RKO (cell line): ENCODE data around the gene SLC52A3.
A peak's percentile ranks its signal among the peaks of the same experiment; 100 is the strongest.
"Not testable (repeated sequence)": the region's sequence is repeated elsewhere in the genome, so short reads cannot be mapped to it uniquely, and the experiment has no call there.

ENCODE experiments used
- DNase-seq: peaks from one replicate; pipeline ENCODE4 v3.0.0-alpha.2; 2016; ENCODE audit warnings: low spot score

The SLC52A3 gene

GRCh38 chr20:768426-768978 lies at the start of gene SLC52A3:
Gene SLC52A3, minus strand, starts transcription at chr20:768500. Its CDS starts 2,726 bp downstream, at chr20:765774.
- DNase-seq, result peak; percentile 22

- DNase-seq, result peak; percentile 76
These were observed 47.8 kb upstream of the SLC52A3 start for GRCh38 chr20:815914-816606.

- no peak for DNase-seq
These were observed 46.9 kb upstream of the SLC52A3 start for GRCh38 chr20:815226-815625.

GRCh38 chr20:813390-813789 lies 45.1 kb upstream of the SLC52A3 start:
- no peak for DNase-seq

- DNase-seq, result not testable (repeated sequence)
These were observed 44.1 kb upstream of the SLC52A3 start for GRCh38 chr20:812435-812814.

GRCh38 chr20:811776-812434 lies 43.6 kb upstream of the SLC52A3 start:
- DNase-seq, result not testable (repeated sequence)

GRCh38 chr20:805713-806112 lies 37.4 kb upstream of the SLC52A3 start:
- peak; percentile 52 for DNase-seq

- no peak for DNase-seq
These were observed 33.4 kb upstream of the SLC52A3 start for GRCh38 chr20:801678-802077.

GRCh38 chr20:800026-800425 lies 31.7 kb upstream of the SLC52A3 start:
- not testable (repeated sequence) for DNase-seq

GRCh38 chr20:798746-799145 lies 30.4 kb upstream of the SLC52A3 start:
- DNase-seq, result not testable (repeated sequence)

- DNase-seq, result no peak
These were observed 28.6 kb upstream of the SLC52A3 start for GRCh38 chr20:796921-797320.

- no peak for DNase-seq
These were observed 23.9 kb upstream of the SLC52A3 start for GRCh38 chr20:792248-792647.

GRCh38 chr20:791056-791455 lies 22.8 kb upstream of the SLC52A3 start:
- DNase-seq, result no peak

- DNase-seq, result no peak
These were observed 19.5 kb upstream of the SLC52A3 start for GRCh38 chr20:787825-788224.

GRCh38 chr20:779771-780170 lies 11.5 kb upstream of the SLC52A3 start:
- DNase-seq, result no peak

GRCh38 chr20:776165-776564 lies 7.9 kb upstream of the SLC52A3 start:
- DNase-seq, result no peak

GRCh38 chr20:775679-776135 lies 7.4 kb upstream of the SLC52A3 start:
- no peak for DNase-seq

GRCh38 chr20:774660-775057 lies 6.4 kb upstream of the SLC52A3 start:
- no peak for DNase-seq

GRCh38 chr20:774016-774659 lies 5.8 kb upstream of the SLC52A3 start:
- DNase-seq, result no peak

GRCh38 chr20:772806-773205 lies 4.5 kb upstream of the SLC52A3 start:
- DNase-seq, result no peak

- no peak for DNase-seq
These were observed 3.6 kb upstream of the SLC52A3 start for GRCh38 chr20:771741-772464.

- DNase-seq, result no peak
These were observed 2.4 kb upstream of the SLC52A3 start for GRCh38 chr20:770691-771090.
